Measurements from ENCODE around the gene KCNQ1.

The KCNQ1 gene

GRCh38 chr11:2674658-2675131 is 229.9 kb downstream of the KCNQ1 start:
- DNase-seq = no peak

- no peak for DNase-seq
Observed at GRCh38 chr11:2675540-2675939, 230.7 kb downstream of the KCNQ1 start.

DNA sequence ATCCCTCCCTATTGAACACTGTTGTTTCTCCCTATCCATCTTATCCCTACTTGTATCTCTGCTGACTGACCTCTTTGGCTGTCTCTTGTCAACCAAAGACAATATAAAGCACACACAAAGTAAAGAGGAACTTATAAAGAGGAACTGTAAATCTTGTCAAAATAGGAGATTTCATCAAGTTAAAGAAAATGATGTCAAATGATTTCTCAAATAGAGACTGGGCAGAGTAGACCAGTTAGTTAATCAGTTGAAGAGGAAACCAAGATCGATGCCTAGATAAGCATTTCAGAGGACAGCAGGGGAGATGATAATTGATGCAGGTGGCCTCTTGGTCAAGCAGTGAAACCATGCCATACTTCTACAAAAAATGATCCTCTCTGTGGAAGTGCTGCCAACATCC is 232.3 kb downstream of the KCNQ1 start:
- DNase-seq = no peak

DNA sequence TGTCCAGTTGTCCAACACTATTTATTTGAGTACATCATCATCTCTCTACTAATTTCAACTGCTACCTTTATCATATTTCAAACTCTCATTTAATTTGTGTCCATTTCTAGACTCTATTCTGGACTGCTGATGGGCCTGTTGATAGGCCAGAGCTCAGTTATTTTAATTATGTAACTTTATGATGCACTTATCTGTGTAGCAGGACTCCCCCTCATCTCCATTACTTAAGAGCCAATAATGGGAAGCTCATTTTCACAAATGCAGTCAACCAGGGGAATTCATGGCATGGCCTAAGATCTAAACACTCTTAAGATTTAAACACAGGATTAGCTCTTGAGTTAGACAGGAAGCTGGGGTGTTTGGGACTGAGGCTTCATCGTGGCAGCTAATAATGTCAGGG is 233.6 kb downstream of the KCNQ1 start:
- no peak for DNase-seq

GRCh38 chr11:2679011-2679676 is 234.3 kb downstream of the KCNQ1 start:
- DNase-seq = no peak

DNA sequence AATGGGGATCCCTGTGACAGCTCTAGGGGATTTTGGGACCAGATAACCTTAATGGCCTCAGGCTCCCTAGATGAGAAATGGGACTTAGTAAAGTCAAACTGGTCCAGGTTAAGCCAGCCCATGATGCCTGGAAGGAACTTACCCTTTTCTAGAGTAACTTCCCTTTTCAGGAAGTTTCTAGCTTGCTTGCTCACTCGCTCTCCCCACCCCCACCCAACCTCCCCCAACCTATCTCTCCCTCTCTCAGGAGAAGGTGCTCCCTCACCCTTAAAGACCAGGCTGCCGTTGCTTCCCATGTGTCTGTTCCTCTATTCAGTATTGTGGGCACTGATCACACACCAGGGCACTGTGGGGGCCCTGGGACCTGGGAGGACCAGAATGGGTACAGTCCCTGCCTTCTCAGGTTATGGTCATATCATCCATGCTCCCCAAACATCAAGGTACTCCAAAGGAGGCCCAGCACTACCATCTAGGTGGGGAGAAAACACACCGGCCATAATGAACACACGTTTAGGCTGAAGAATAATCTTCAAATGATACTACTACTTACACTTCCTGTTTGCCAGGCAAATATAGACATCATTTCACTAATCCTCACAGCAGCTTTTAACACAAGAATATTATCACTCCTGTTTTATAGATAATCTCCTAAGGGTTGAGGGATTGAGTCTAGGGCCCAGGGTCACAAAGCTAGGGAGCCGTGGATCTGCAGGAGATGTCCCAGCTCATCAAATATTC is 236.8 kb downstream of the KCNQ1 start:
- DNase-seq = no peak

DNA sequence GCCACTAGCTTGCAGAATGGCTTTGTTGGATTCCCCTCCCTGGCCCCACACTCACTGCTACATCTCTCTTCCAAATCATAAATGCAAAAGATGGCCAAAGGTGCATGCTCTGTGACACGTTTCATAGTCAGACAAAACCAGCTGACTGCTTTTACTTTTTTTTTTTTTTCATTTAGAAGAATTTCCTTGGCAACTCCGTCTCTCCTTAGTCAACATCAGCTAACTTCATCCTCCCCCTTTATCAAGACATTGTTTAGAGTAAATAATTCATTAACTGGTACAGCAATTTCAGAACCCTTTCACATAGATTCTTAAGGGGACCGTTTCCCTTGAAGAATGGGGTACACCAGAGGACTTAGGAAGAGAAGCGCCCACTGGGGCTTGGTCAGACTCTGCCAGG is 239.0 kb downstream of the KCNQ1 start:
- DNase-seq = no peak

GRCh38 chr11:2684581-2684980 is 239.8 kb downstream of the KCNQ1 start:
- DNase-seq = peak; percentile 9

- DNase-seq = no peak
Observed at GRCh38 chr11:2685051-2685450, 240.2 kb downstream of the KCNQ1 start.

- peak; percentile 10 for DNase-seq
Observed at GRCh38 chr11:2685566-2686359, 241.0 kb downstream of the KCNQ1 start.

- no peak for DNase-seq
Observed at GRCh38 chr11:2686360-2687222, 241.8 kb downstream of the KCNQ1 start.

DNA sequence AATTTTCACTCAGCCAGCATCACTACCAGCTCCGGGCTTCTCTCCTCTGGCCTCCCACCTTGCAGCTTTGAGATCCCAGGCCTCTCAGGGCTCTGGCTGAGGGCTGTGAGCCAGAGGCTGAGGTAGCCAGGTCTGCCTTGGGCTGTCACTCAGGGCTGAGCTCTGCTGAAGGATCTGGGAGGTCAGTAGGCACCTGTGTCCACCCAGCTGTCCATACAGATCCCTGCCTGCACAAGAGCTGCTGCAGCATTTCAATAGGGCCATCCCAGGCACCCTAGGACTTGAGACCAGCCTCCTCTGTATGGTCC is 242.4 kb downstream of the KCNQ1 start:
- DNase-seq = peak; percentile 11

- DNase-seq = peak; percentile 6
Observed at GRCh38 chr11:2687782-2688191, 243.0 kb downstream of the KCNQ1 start.

- DNase-seq = peak; percentile 11
Observed at GRCh38 chr11:2688381-2689231, 243.8 kb downstream of the KCNQ1 start.

GRCh38 chr11:2689651-2690575 is 245.1 kb downstream of the KCNQ1 start:
- DNase-seq = peak; percentile 11

DNA sequence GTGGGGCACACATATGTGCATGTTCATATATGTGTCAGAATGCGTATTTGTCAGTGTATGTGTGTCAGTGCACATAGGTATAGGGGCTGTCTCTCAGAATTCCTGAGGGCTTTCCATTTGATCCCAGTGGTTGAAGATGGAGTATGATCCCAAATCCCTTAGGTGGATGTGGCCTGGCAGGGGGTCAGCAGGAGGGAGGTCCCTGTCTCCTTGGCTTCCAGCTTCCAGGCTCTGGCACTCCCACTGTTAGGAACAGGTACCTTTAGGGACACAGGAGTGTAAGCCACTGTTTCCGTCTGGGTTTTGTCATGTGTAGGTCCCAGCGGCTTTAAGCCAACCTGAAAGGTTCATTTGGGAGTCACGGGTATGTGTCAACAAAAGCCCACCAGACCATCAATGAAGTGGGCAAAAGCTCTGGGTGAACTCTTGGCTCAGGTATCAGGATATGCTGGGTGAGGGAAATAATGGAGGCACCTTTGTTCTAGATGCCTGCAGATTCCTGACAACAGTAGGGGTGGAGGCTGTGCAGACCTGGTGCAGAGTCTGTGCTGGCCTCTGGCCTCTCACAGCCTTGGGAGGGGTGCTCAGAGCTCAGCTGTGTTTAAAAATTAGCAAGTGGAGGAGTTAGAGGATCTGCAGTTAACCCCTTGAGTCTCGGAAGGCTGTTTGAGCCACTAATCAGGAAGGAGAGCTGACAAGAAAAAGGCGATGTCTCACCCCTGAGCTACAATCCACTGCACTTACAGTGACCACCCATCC is 246.0 kb downstream of the KCNQ1 start:
- no peak for DNase-seq

DNA sequence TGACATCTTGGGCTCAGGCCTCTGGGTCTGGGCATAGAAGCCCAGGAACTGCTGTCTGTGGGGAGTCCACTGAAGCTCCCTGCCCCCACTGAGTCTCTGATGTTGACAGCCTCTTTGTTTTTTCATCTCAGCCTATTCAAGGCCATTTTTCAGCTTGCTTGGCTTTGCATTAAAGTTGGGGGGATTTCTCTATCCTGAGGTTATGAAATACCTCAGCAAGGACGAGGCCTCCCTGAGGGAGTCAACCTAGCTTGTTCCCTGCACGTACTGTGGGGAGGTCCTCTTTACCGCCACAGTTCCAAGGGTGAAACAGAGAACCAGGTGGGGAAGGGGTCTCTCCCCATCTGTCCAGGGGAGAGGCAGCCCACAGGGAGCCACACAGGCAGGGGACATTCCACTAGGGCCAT is 246.6 kb downstream of the KCNQ1 start:
- DNase-seq = no peak

DNA sequence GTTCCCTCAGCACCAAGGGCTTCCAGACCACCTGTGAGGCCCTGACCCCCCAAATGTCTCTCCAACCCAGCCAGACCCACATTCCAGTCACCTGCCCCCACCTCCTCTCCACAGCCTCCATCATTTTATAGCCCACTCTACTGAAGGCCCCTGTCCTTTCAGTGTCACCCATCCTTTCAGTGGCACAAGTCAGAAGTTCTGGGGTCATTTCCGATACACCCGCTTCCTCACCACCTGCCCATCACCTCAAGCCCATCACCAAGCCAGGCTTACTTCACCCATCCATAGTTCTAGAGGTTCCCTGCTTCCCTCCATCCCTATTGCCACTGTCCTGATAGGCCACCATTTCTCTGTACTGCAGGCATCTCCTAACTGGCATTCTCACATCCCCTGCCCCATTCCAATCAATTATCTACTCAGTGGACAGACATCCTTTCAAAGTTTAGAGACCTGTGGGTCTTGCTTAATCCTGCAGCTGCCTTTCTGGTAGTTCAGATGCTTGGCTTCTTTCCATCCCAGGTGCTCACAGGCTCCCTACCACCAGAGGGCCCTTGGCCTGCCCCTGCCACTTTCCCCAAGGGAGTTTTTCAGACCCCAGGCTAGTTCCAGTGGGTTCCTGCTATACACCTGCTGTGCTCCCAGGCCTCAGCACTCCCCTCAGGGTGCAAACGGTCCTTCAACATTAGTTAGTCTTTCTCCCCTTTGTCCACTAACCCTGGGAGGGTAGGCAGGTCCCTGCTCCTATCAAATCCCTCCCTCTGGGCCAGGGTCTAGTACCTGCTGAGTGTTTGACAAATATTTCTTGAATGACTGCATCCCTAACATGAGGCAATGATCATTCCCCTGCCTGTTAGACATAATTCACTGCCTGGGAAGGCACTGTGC is 247.4 kb downstream of the KCNQ1 start:
- DNase-seq = peak; percentile 6

All from activated CD8-positive, alpha-beta memory T cell treated with anti-CD3 and anti-CD28 coated beads, Interleukin-2, amount 50 U/mL, for 4 hours (primary cell).